ENCODE data around the gene FYCO1.

The FYCO1 gene

GRCh38 chr3:45914362-45915058 is 81.1 kb downstream of the FYCO1 start:
- DNase-seq: no peak

- no peak for DNase-seq
Observed at GRCh38 chr3:45912435-45912834, 83.2 kb downstream of the FYCO1 start.

GRCh38 chr3:45911511-45912226 is 84.0 kb downstream of the FYCO1 start:
- DNase-seq: no peak

GRCh38 chr3:45910892-45911291 is 84.7 kb downstream of the FYCO1 start:
- DNase-seq: no peak

GRCh38 chr3:45909542-45909941 is 86.1 kb downstream of the FYCO1 start:
- no peak for DNase-seq

- DNase-seq: no peak
Observed at GRCh38 chr3:45908761-45909160, 86.9 kb downstream of the FYCO1 start.

GRCh38 chr3:45907769-45908705 is 87.6 kb downstream of the FYCO1 start:
- peak; percentile 52 for DNase-seq

GRCh38 chr3:45906681-45907407 is 88.8 kb downstream of the FYCO1 start:
- peak; percentile 56 for DNase-seq

GRCh38 chr3:45905755-45906154 is 89.9 kb downstream of the FYCO1 start:
- DNase-seq: no peak

- no peak for DNase-seq
Observed at GRCh38 chr3:45904931-45905330, 90.7 kb downstream of the FYCO1 start.

GRCh38 chr3:45896956-45897355 is 98.7 kb downstream of the FYCO1 start:
- DNase-seq: peak; percentile 55

GRCh38 chr3:45895686-45896468 is 99.7 kb downstream of the FYCO1 start:
- no peak for DNase-seq

GRCh38 chr3:45894015-45894414 is 101.6 kb downstream of the FYCO1 start:
- DNase-seq: no peak

GRCh38 chr3:45892161-45892560 is 103.5 kb downstream of the FYCO1 start:
- DNase-seq: no peak

- DNase-seq: no peak
Observed at GRCh38 chr3:45890405-45890804, 105.2 kb downstream of the FYCO1 start.

GRCh38 chr3:45889337-45889736 is 106.3 kb downstream of the FYCO1 start:
- no peak for DNase-seq

GRCh38 chr3:45887759-45888511 is 107.7 kb downstream of the FYCO1 start:
- DNase-seq: no peak

- DNase-seq: no peak
Observed at GRCh38 chr3:45887285-45887684, 108.3 kb downstream of the FYCO1 start.

- DNase-seq: no peak
Observed at GRCh38 chr3:45885979-45886705, 109.5 kb downstream of the FYCO1 start, which contains the start of gene CCR9. CCR9 (plus strand) TSS chr3:45886543; CDS start chr3:45894934, 8,391 bp downstream.

All from fibroblast of skin of abdomen (primary cell).